Duodenal mucosa (tissue), 2 donors: ENCODE measurements around the gene PAFAH1B2.
A peak's percentile ranks its signal among the peaks of the same experiment; 100 is the strongest.
"Not testable (repeated sequence)": the region's sequence is repeated elsewhere in the genome, so short reads cannot be mapped to it uniquely, and the experiment has no call there.

Source experiments
- H3K27ac ChIP-seq: one replicate; pipeline ENCODE4 v1.7.0; 2013; ENCODE audit warnings: low read depth, low read length
- H3K27me3 ChIP-seq, 2 donors: one replicate each; pipeline ENCODE4 v1.7.0; 2013; ENCODE audit warnings: low read length in 2 of 2, control low read depth in 1 of 2; ENCODE audit not compliant: insufficient read depth in 2 of 2, control insufficient read depth in 1 of 2
- H3K36me3 ChIP-seq, 2 donors: one replicate each; pipeline ENCODE4 v1.7.0; 2013; ENCODE audit warnings: low read length in 2 of 2, control low read depth in 1 of 2; ENCODE audit not compliant: insufficient read depth in 2 of 2, control insufficient read depth in 1 of 2
- H3K4me1 ChIP-seq, 2 donors: one replicate each; pipeline ENCODE4 v1.7.0; 2013; ENCODE audit warnings: low read length in 2 of 2, control low read depth in 1 of 2; ENCODE audit not compliant: insufficient read depth in 2 of 2, control insufficient read depth in 1 of 2
- H3K4me3 ChIP-seq, 2 donors: one replicate each; pipeline ENCODE4 v1.7.0; 2013; ENCODE audit warnings: low read length in 2 of 2, low read depth in 1 of 2
- H3K9ac ChIP-seq, 2 donors: one replicate each; pipeline ENCODE4 v1.7.0; 2013; ENCODE audit warnings: low read length in 2 of 2, low read depth in 1 of 2
- H3K9me3 ChIP-seq, 2 donors: one replicate each; pipeline ENCODE4 v1.7.0; 2013; ENCODE audit warnings: low read length in 2 of 2, control low read depth in 1 of 2; ENCODE audit not compliant: control insufficient read depth in 1 of 2

PAFAH1B2 gene

DNA sequence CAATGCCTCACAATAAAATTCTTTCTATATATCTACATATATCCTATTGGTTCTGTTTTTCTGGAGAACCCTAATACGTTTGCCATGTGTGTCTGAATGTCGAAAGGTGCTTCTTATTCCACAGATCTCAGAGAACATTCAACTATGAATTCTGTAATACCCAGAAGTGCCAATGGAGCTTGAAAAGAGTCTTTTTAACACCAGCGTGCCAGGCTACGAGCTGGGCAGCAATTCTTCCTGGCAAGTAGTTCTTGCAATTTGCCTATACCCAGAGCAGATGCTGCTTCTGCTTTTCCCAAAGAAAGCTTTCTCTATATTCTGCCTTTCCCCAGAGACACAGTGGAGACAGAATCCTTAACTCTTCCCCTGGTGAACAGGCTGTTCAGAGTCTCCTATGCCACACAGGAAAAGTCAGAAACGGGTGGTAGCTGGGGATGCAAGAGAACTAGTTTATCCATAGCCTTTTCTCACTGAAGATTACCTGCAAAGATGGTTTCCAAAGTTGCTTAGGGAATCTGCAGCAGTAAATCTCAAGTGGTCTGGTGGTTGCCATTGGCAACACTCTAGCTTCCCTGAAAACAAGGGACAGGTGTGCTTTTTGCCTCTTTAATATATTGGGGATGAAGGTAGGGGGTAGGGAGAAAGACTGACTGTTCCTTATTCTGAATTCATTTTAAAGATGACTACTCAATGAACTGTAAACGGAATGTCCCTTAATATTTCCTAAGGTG, 16.8 kb upstream of the PAFAH1B2 start:
- Histone ChIP-seq H3K9ac (no peak overlapping the region), H3K9me3 (no peaks in the 10 kb centered on the region), H3K27ac (no peak overlapping the region), H3K36me3 (no peaks in the 10 kb centered on the region), H3K27me3 (no peaks in the 10 kb centered on the region), H3K4me1 (no peaks in the 10 kb centered on the region), H3K4me3 (no peak overlapping the region)

GRCh38 chr11:117128289-117128688, 15.8 kb upstream of the PAFAH1B2 start:
- Histone ChIP-seq H3K36me3 (no peaks in the 10 kb centered on the region), H3K4me3 (no peak overlapping the region), H3K4me1 (no peaks in the 10 kb centered on the region), H3K9ac (no peak overlapping the region), H3K27ac (no peak overlapping the region), H3K27me3 (no peaks in the 10 kb centered on the region), H3K9me3 (no peaks in the 10 kb centered on the region)

DNA sequence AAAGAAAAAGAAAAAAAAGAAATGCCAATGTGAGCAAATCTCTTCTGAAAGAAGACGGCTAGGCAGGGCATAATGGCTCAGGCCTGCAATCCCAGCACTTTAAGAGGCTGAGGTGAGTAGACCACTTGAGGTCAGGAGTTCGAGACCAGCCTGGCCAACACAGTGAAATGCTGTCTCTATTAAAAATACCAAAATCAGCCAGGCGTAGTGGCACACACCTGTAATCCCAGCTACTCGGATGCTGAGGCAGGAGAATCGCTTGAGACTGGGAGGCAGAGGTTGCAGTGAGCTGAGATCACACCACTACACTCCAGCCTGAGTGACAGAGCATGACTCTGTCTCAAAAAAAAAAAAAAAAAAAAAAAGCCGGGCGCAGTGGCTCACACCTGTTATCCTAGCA, 13.7 kb upstream of the PAFAH1B2 start:
- not testable (repeated sequence) for H3K9ac ChIP-seq, H3K27me3 ChIP-seq, H3K4me3 ChIP-seq, H3K9me3 ChIP-seq, H3K36me3 ChIP-seq, H3K4me1 ChIP-seq, H3K27ac ChIP-seq

GRCh38 chr11:117130879-117131278, 13.2 kb upstream of the PAFAH1B2 start:
- Histone ChIP-seq H3K36me3 (no peaks in the 10 kb centered on the region), H3K27ac (no peak overlapping the region), H3K4me1 (no peaks in the 10 kb centered on the region), H3K4me3 (no peak overlapping the region), H3K9ac (no peak overlapping the region), H3K9me3 (no peaks in the 10 kb centered on the region), H3K27me3 (no peaks in the 10 kb centered on the region)

GRCh38 chr11:117134431-117134830, 9.7 kb upstream of the PAFAH1B2 start:
- H3K9ac ChIP-seq = no peak overlapping the region
- no peaks in the 10 kb centered on the region for H3K36me3 ChIP-seq
- no peaks in the 10 kb centered on the region for H3K4me1 ChIP-seq
- no peaks in the 10 kb centered on the region for H3K27me3 ChIP-seq
- H3K27ac ChIP-seq = no peak overlapping the region
- H3K9me3 ChIP-seq = no peaks in the 10 kb centered on the region
- no peak overlapping the region for H3K4me3 ChIP-seq

DNA sequence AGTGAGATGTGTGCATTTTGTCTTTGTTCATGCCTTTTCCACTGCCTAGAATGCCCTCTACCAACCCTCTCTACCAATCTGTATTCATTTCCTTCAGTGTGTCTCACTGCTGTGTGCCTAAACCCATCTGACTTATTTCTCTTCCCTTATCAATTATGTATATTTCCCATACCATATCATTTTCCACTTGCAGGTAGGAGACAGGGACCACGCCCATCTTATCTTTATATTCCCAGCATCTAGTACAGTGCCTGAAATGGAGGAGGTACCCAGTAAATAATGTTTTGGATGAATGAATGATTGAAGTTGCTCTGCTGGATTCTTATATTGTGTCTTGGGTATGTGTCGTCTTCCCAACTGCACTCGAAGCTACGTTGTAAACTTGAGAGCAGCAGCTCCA, 9.1 kb upstream of the PAFAH1B2 start:
- H3K9me3 ChIP-seq = not testable (repeated sequence)

GRCh38 chr11:117137223-117138086, 6.6 kb upstream of the PAFAH1B2 start:
- H3K27ac ChIP-seq, H3K27me3 ChIP-seq, H3K9me3 ChIP-seq, H3K4me1 ChIP-seq, H3K4me3 ChIP-seq, H3K9ac ChIP-seq, H3K36me3 ChIP-seq: not testable (repeated sequence)

More for the DNA sequence above, 9.1 kb upstream of the PAFAH1B2 start:
- H3K36me3 ChIP-seq, H3K4me3 ChIP-seq, H3K4me1 ChIP-seq, H3K27ac ChIP-seq, H3K9ac ChIP-seq, H3K27me3 ChIP-seq: not testable (repeated sequence)

DNA sequence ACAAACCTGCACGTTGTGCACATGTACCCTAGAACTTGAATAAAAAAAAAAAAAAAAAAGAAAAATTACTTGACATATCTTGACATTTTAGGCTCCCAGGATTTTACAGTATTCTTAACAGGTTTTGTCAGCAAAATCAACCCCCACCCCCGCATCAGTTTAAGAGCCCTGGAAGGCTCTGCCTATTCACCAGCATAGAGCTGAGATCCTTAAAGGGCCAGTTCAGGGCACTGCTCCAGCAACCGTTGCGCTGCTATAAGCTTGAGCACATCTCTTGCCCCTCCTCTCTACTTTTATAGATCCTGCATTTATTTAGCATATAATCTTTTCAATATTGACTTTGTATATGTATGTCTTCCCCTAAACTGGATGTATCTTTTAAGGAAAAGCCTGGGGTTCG, 697 bp upstream of the PAFAH1B2 start:
- Histone ChIP-seq H3K4me3 (peak overlapping the region; percentile 97 to 99), H3K9me3 (no peaks in the 10 kb centered on the region), H3K4me1 (peaks cover 13 to 19% of the 10 kb centered on the region in 2 donors)

DNA sequence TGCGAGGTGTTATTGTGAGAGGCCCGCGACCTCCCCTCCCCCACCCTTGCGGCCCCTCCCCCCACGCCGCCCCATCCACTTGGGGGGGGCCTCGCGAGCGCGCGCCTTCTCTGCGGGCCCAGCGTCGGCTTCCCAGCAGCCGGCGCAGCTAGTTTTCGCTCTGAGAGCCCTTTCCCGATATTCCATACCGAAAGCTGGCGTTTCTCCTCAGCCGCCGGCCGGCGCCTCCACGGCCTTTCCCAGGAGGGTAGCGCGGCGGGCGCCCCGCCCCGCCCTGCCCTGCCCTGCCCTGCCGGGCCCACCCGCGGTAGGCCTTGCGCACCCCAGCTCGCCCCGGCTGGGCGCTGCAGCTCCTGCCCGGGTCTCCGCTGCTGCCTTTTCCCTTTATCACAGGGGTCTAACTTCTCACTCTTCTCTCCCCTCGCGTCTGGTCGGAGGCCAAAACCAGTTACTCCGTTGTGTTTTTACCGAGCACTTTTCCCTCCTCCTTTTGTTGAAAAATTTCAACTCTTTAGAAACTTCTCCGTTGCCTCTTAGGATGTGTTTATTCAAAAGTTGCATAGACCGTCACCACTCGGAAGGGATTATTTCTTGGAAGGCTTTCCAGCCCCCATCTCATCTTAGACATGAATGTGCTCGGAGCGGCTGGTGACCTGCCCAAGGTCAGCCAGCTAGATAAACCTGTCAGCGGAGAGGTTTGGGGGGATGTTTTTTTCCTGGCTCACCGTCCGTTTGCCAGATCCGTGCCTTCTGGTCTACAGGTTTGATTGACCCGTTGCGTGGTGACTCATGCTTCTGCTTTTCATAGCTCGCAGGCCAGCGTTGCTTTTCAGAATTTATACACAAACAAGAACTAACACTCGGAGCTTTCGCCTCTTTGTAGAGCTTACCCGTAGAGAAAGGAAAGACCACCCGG, 648 bp downstream of the PAFAH1B2 start:
- Histone ChIP-seq H3K27ac (peak overlapping the region; percentile 91), H3K27me3 (no peaks in the 10 kb centered on the region), H3K9me3 (no peaks in the 10 kb centered on the region), H3K4me1 (peaks cover 13 to 19% of the 10 kb centered on the region in 2 donors), H3K36me3 (peaks cover 0 to 11% of the 10 kb centered on the region in 2 donors), H3K4me3 (peak overlapping the region; percentile 97 to 99), H3K9ac (peak overlapping the region; percentile 89 to 90)

More for the DNA sequence above, 697 bp upstream of the PAFAH1B2 start:
- Histone ChIP-seq H3K9ac (peak overlapping the region; percentile 89 to 90), H3K27me3 (no peaks in the 10 kb centered on the region), H3K27ac (no peak overlapping the region), H3K36me3 (peaks cover 0 to 11% of the 10 kb centered on the region in 2 donors)
